Karpas-422 (cell line): ENCODE results near the gene SRBD1. TPM values are rescaled to one million over a fixed set of nuclear protein-coding genes. Genes with fewer than 3 reads are reported as not detected.

Source experiments
- DNase-seq: peaks from one replicate; pipeline ENCODE4 v3.0.0-alpha.2; 2015
- H2AFZ ChIP-seq: fragments of 200-600 bp; sonication (generic); 2 replicates; pipeline ENCODE4 v1.6.1; 2014; ENCODE audit warnings: antibody characterized with exemption, low read length, mixed read lengths
- H3K27ac ChIP-seq: fragments of 200-600 bp; sonication (generic); 2 replicates; pipeline ENCODE4 v1.5.1; 2014; ENCODE audit warnings: mild to moderate bottlenecking, low read length, moderate library complexity
- H3K27me3 ChIP-seq: fragments of 200-600 bp; sonication (generic); 2 replicates; pipeline ENCODE4 v1.6.1; 2014; ENCODE audit warnings: low read length, mixed read lengths
- H3K36me3 ChIP-seq: fragments of 200-600 bp; sonication (generic); 2 replicates; pipeline ENCODE4 v1.6.1; 2014; ENCODE audit warnings: low read length, mixed read lengths; ENCODE audit not compliant: insufficient read depth
- H3K4me1 ChIP-seq: fragments of 200-600 bp; sonication (generic); 2 replicates; pipeline ENCODE4 v1.6.1; 2014; ENCODE audit warnings: mild to moderate bottlenecking, low read length, mixed read lengths
- H3K4me2 ChIP-seq: fragments of 200-600 bp; sonication (generic); 2 replicates; pipeline ENCODE4 v1.6.1; 2014; ENCODE audit warnings: low read length, low read depth, mild to moderate bottlenecking; ENCODE audit not compliant: poor library complexity, severe bottlenecking
- H3K4me3 ChIP-seq: fragments of 200-600 bp; sonication (generic); 2 replicates; pipeline ENCODE4 v1.5.1; 2014; ENCODE audit warnings: mild to moderate bottlenecking, antibody characterized with exemption, low read length, mixed read lengths
- H3K79me2 ChIP-seq: fragments of 200-600 bp; sonication (generic); 2 replicates; pipeline ENCODE4 v1.6.1; 2014; ENCODE audit warnings: mild to moderate bottlenecking, low read length, mixed read lengths
- H3K9ac ChIP-seq: fragments of 200-600 bp; sonication (generic); 2 replicates; pipeline ENCODE4 v1.6.0; 2014; ENCODE audit warnings: low read length
- H3K9me2 ChIP-seq: fragments of 200-600 bp; sonication (generic), shearing (Covaris generic); replicated peaks from 2 replicates; pipeline ENCODE4 v1.6.0; 2014; ENCODE audit warnings: mild to moderate bottlenecking, low read length, moderate library complexity; ENCODE audit not compliant: insufficient read depth
- H3K9me3 ChIP-seq: fragments of 300-700, 200-600 bp; sonication (generic); 2 replicates; pipeline ENCODE4 v1.6.1; 2014; ENCODE audit warnings: low read length, mixed read lengths
- H4K20me1 ChIP-seq: fragments of 200-600 bp; sonication (generic); 2 replicates; pipeline ENCODE4 v1.6.1; 2014; ENCODE audit warnings: mild to moderate bottlenecking, antibody characterized with exemption, low read length, low read depth; ENCODE audit not compliant: insufficient read depth
- total RNA-seq: library from RNA; depleted of rRNA; stranded (reverse); fragments of >200 nt; shearing (Covaris generic); gene quantifications from 2 replicates; pipeline ENCODE4 v1.2.3, GENCODE V29; 2014; ENCODE audit warnings: low replicate concordance

Gene SRBD1
- total RNA-seq, 1 experiment from 2014 or later, result 29.7 TPM

GRCh38 chr2:45643095-45643494 is 32.0 kb upstream of the SRBD1 start:
- no peak for DNase-seq
- Histone ChIP-seq H3K9me2 (no peaks in the 10 kb centered on the region), H3K4me1 (peaks cover 15% of the 10 kb centered on the region), H3K79me2 (no peaks in the 10 kb centered on the region), H4K20me1 (no peaks in the 10 kb centered on the region), H3K36me3 (no peaks in the 10 kb centered on the region), H3K4me2 (peak overlapping the region; percentile 93), H3K27ac (no peak overlapping the region), H2AFZ (0 out of 2 replicates have a peak overlapping the region, but pooled peaks have one; percentile 89), H3K9me3 (no peaks in the 10 kb centered on the region), H3K27me3 (no peaks in the 10 kb centered on the region), H3K9ac (peak overlapping the region; percentile 72), H3K4me3 (peak overlapping the region; percentile 72)

GRCh38 chr2:45640576-45640975 is 29.5 kb upstream of the SRBD1 start:
- H3K9me3 ChIP-seq, result no peaks in the 10 kb centered on the region

GRCh38 chr2:45637440-45637839 is 26.4 kb upstream of the SRBD1 start:
- Histone ChIP-seq H3K36me3 (no peaks in the 10 kb centered on the region), H3K27me3 (no peaks in the 10 kb centered on the region), H3K9ac (no peak overlapping the region), H2AFZ (no peak overlapping the region), H3K9me3 (no peaks in the 10 kb centered on the region), H3K4me2 (no peak overlapping the region), H3K4me1 (no peaks in the 10 kb centered on the region), H3K9me2 (no peaks in the 10 kb centered on the region), H3K4me3 (no peak overlapping the region), H4K20me1 (no peaks in the 10 kb centered on the region), H3K79me2 (no peaks in the 10 kb centered on the region), H3K27ac (no peak overlapping the region)
- DNase-seq, result no peak

More at GRCh38 chr2:45640576-45640975, 29.5 kb upstream of the SRBD1 start:
- no peak overlapping the region for H3K4me2 ChIP-seq
- H4K20me1 ChIP-seq, result no peaks in the 10 kb centered on the region
- no peak overlapping the region for H3K4me3 ChIP-seq
- H3K27ac ChIP-seq, result no peak overlapping the region
- no peak for DNase-seq
- no peaks in the 10 kb centered on the region for H3K36me3 ChIP-seq
- no peak overlapping the region for H2AFZ ChIP-seq
- H3K27me3 ChIP-seq, result no peaks in the 10 kb centered on the region
- no peak overlapping the region for H3K9ac ChIP-seq
- H3K9me2 ChIP-seq, result no peaks in the 10 kb centered on the region
- H3K79me2 ChIP-seq, result no peaks in the 10 kb centered on the region
- peaks cover 15% of the 10 kb centered on the region for H3K4me1 ChIP-seq

- Histone ChIP-seq H3K27ac (no peak overlapping the region), H4K20me1 (no peaks in the 10 kb centered on the region), H3K9me2 (no peaks in the 10 kb centered on the region), H3K4me1 (no peaks in the 10 kb centered on the region), H3K9me3 (no peaks in the 10 kb centered on the region), H3K9ac (no peak overlapping the region), H3K27me3 (no peaks in the 10 kb centered on the region; the same call in 1 of the 2 replicates), H3K36me3 (no peaks in the 10 kb centered on the region), H3K4me2 (no peak overlapping the region), H2AFZ (no peak overlapping the region), H3K79me2 (no peaks in the 10 kb centered on the region), H3K4me3 (no peak overlapping the region)
- DNase-seq, result no peak
Observed at GRCh38 chr2:45636008-45636407, 24.9 kb upstream of the SRBD1 start.

GRCh38 chr2:45634223-45634622 is 23.2 kb upstream of the SRBD1 start:
- no peak overlapping the region for H2AFZ ChIP-seq

GRCh38 chr2:45631955-45632354 is 20.9 kb upstream of the SRBD1 start:
- no peak overlapping the region for H3K4me3 ChIP-seq
- no peak overlapping the region for H3K4me2 ChIP-seq
- no peaks in the 10 kb centered on the region for H3K9me2 ChIP-seq

More at GRCh38 chr2:45634223-45634622, 23.2 kb upstream of the SRBD1 start:
- no peak for DNase-seq
- no peak overlapping the region for H3K27ac ChIP-seq
- no peaks in the 10 kb centered on the region for H3K79me2 ChIP-seq
- no peak overlapping the region for H3K9ac ChIP-seq
- H3K27me3 ChIP-seq, result no peaks in the 10 kb centered on the region; the same call in 1 of the 2 replicates
- H3K4me2 ChIP-seq, result no peak overlapping the region
- H3K36me3 ChIP-seq, result no peaks in the 10 kb centered on the region
- H3K4me1 ChIP-seq, result no peaks in the 10 kb centered on the region
- H3K4me3 ChIP-seq, result no peak overlapping the region
- no peaks in the 10 kb centered on the region for H3K9me3 ChIP-seq
- H4K20me1 ChIP-seq, result no peaks in the 10 kb centered on the region
- no peaks in the 10 kb centered on the region for H3K9me2 ChIP-seq

GRCh38 chr2:45631319-45631718 is 20.3 kb upstream of the SRBD1 start:
- no peak overlapping the region for H2AFZ ChIP-seq
- H3K4me1 ChIP-seq, result no peaks in the 10 kb centered on the region

More at GRCh38 chr2:45631955-45632354, 20.9 kb upstream of the SRBD1 start:
- H3K27me3 ChIP-seq, result no peaks in the 10 kb centered on the region; the same call in 1 of the 2 replicates
- H3K79me2 ChIP-seq, result no peaks in the 10 kb centered on the region
- no peak overlapping the region for H3K27ac ChIP-seq
- no peaks in the 10 kb centered on the region for H3K9me3 ChIP-seq
- H4K20me1 ChIP-seq, result no peaks in the 10 kb centered on the region
- no peak for DNase-seq
- H3K36me3 ChIP-seq, result no peaks in the 10 kb centered on the region
- no peak overlapping the region for H2AFZ ChIP-seq
- H3K9ac ChIP-seq, result no peak overlapping the region
- no peaks in the 10 kb centered on the region for H3K4me1 ChIP-seq

GRCh38 chr2:45629971-45630370 is 18.9 kb upstream of the SRBD1 start:
- Histone ChIP-seq H3K4me1 (no peaks in the 10 kb centered on the region), H3K27ac (no peak overlapping the region)

More at GRCh38 chr2:45631319-45631718, 20.3 kb upstream of the SRBD1 start:
- Histone ChIP-seq H3K9me3 (no peaks in the 10 kb centered on the region), H3K4me3 (no peak overlapping the region), H3K36me3 (no peaks in the 10 kb centered on the region), H3K27ac (no peak overlapping the region), H4K20me1 (no peaks in the 10 kb centered on the region), H3K9ac (no peak overlapping the region), H3K79me2 (no peaks in the 10 kb centered on the region), H3K9me2 (no peaks in the 10 kb centered on the region), H3K27me3 (no peaks in the 10 kb centered on the region; the same call in 1 of the 2 replicates), H3K4me2 (no peak overlapping the region)
- no peak for DNase-seq

More at GRCh38 chr2:45629971-45630370, 18.9 kb upstream of the SRBD1 start:
- Histone ChIP-seq H3K9me3 (no peaks in the 10 kb centered on the region), H3K4me2 (no peak overlapping the region), H3K27me3 (no peaks in the 10 kb centered on the region; the same call in 1 of the 2 replicates), H3K4me3 (no peak overlapping the region), H3K36me3 (no peaks in the 10 kb centered on the region), H3K79me2 (no peaks in the 10 kb centered on the region), H4K20me1 (no peaks in the 10 kb centered on the region), H3K9ac (no peak overlapping the region), H3K9me2 (no peaks in the 10 kb centered on the region), H2AFZ (no peak overlapping the region)
- DNase-seq, result no peak
